Stimulated activated CD4-positive, alpha-beta T cell treated with anti-CD3 and anti-CD28 coated beads, Interleukin-2, amount 100 ng/mL, for 24 hours (primary cell): ENCODE data around the gene ADGRD2.

Experiments used
- DNase-seq, 2 donors: peaks; one replicate each; pipeline ENCODE4 v3.0.0-alpha.2; 2020

Gene ADGRD2

GRCh38 chr9:124479947-124480620, 29.8 kb downstream of the ADGRD2 start:
- DNase-seq, result no peak

DNA sequence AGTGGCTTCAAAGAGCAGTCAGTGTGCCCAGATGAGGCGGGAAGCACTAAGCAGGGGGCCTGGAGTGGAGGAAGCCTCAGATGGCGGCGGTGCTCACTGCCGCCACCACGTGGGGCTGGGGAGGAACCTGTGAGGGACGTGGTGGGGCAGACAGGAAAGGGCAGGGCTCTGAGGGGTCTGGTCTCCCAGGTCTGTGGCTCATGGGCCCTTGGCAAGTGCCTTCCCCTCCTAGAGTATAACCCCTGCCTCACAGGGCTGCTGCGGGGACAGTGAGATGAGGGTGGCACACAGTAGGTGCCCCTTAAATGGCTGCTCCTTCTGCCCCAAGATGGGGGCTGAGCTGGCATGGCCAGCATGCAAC, 30.4 kb downstream of the ADGRD2 start:
- DNase-seq, result no peak

- no peak for DNase-seq
Observed at GRCh38 chr9:124481115-124481514, 30.9 kb downstream of the ADGRD2 start.

DNA sequence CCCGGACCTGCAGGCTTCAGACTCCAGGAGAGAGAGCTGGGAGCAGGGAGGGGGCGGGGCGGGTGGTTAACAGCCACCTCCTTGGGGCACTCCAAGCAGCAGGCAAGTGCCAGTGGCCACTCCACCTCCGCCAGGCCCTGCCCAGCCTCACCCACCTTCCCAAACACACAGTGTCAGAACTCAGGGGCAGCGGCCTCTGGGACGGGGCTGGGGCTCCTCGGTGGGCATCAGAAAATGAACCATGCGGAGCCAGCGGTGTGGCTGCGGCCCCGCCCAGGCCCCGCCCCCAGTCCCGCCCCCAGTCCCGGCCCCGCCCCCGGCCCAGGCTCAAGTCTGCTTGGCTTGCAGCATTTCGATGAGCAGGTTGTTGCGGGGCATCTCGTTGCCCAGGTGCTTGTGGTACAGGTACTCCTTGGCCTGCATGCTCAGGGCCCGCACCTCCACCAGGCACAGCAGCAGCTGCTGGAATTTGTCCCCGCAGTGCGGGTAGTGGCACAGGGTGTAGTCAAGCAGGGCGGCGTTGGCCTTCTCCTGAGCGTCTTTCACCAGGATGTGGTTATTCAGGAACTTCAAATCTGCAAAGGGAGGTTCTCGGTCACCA, 32.3 kb downstream of the ADGRD2 start:
- no peak for DNase-seq

DNA sequence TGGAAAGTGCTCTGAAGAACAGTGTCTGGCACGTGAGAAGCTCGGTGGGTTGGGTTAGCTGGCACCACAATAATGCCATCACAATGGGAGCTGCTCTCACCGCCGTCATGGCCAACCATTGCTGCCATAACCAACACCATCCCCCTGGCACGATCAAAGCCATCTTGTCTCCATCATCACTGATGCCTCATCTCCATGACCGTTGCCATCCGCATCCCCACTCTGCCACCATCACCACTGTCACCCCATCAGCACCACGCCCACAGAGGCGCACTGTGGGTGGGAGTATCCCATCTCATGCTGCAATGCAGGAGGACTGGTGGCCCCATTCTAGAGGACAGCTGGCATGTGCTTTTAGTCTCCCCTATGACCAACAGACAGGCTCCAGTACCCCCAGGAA, 33.2 kb downstream of the ADGRD2 start:
- no peak for DNase-seq

DNA sequence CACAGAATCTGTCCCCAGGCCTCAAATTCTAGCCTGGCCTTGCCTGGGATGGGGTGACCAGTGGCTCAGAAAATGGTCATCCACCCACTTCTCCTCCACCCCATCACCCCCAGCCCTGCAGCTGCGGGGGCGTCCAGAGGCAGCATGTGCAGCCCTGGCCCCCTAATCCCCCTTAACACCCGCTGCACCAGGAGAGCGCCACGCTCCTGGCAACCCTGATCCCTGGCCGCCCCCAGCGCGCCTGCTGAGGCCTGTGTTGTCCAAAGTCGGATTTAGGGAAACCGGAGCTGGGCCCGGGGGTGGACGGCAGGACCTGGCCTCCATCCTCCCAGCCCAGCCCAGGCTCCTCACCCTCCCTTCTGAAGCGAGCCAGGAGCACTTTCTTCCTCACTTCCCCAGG, 35.0 kb downstream of the ADGRD2 start:
- DNase-seq, result no peak

DNA sequence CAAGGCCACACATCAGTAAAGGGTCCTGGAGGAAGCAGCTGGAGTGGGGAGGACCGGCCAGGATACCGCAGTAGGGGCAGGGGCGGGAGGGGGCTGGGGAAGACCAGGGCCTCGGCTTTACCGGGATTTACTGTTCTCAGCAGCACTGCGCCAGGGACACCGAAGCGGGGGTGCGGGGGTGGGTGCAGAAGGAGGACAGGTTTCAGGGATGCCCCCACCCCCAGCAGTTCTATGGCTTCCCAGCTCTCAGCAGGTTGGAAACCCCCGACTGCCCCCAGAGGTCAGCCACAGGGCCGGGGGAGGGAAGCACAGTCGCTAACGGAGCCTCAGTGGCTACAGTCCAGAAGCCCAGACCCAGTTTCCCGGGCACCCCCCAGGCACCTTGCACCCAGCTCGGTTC, 35.7 kb downstream of the ADGRD2 start:
- no peak for DNase-seq

- no peak for DNase-seq
Observed at GRCh38 chr9:124486778-124487259, 36.6 kb downstream of the ADGRD2 start.

DNA sequence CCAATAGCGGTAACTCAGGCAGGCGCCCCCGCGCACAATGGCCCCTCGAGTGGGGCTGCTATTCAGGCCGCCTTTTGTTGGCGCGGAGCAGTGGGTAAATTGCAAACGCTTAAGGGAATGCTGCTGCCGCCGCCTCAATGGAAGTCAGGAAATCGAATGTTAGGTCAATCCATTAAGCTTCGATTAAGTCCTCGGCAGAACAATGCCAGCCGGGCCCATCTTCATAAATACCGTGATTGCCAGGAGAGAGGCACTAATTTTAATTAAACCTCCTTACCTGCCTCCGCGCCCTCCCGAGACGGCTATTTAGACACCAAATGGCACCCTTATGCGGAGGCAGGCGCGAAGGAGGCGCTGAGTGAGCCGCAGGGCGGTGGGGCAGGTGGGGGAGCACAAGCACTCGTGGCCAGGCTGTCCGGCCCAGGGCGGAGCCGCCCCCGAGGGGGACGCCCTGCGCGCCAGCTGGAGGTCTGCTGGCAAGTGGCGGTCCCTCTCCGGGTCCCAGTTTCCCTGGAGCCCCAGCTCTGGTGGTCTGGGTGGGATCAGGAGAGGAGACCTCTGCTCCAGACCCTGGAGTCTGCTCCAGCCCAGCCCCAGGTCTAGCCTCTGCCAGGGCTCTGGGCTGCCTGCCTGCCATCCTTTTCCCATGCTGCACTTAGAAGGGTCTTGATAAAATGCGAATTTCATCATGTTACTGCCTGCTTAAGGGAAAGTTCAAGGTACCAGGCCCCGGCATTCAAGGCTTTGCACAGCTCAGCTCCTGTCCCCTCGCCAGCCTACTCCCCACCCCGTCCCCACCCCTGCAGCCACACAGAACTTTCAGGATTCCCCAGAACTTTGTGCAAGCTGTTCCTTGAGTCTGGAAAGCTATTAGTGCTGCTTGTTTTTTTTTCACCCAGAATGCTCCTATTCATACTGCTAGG, 37.3 kb downstream of the ADGRD2 start:
- no peak for DNase-seq

GRCh38 chr9:124488641-124489210, 38.5 kb downstream of the ADGRD2 start:
- no peak for DNase-seq

GRCh38 chr9:124489222-124489621, 39.0 kb downstream of the ADGRD2 start:
- DNase-seq, result no peak

DNA sequence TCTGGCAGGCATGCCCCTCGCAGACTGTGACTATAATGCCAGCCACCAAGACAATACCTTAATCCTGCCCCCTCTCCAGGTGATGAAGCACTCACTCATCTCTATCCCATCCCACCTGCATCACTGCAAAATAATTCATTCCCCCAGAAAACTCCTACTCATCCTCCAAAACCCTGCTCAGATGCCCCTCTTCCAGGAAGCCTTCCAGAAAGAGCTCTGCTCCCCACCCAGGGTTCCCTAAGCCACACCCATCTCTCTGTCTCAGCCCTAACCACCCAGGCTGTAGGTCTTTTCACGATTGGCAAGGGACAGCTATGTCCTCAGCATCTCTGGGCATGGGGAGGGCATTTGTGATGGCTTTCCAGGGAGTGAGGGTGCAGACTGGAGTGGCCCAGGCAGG, 39.8 kb downstream of the ADGRD2 start:
- no peak for DNase-seq

GRCh38 chr9:124491049-124491975, 41.1 kb downstream of the ADGRD2 start:
- DNase-seq, result no peak

GRCh38 chr9:124492818-124493217, 42.6 kb downstream of the ADGRD2 start:
- DNase-seq, result no peak

DNA sequence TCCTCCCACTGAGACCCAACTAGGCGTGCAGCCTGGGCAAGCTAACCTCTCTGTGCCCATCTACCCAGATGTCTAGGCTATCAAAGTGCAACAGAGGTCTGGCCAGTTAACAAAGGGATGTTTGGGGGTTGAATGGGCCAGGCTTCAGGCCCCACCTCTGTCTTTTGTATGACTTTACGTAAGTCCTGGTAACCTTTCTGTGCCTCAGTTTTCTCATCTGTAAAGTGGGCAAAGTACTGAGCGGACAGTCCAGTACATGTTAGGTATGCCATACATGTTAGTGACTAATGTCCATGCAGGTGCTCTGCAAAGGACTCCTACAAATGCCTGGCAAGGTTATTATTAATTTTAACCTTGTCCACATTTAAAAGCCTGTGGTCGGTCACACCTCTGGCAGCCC, 43.0 kb downstream of the ADGRD2 start:
- DNase-seq, result no peak

- no peak for DNase-seq
Observed at GRCh38 chr9:124493794-124494479, 43.7 kb downstream of the ADGRD2 start.

GRCh38 chr9:124495126-124496074, 45.1 kb downstream of the ADGRD2 start:
- DNase-seq, result no peak

DNA sequence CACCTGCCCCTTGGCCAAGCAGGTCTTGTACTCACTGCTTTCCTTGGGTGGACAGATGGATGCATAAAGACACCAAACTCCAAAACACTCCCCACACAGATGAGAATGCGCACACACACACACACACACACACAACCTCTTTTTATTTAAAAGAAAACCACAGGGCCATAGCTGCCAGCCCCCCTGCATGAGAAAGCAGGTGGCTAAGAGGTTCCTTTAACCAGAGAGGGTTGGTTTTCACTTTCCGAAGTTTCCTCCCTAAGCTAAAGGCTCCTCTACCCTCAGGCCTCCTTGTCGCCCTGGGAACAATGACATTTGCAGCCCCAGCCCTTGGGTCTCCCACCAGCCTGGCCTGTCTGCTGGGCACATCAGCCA, 45.8 kb downstream of the ADGRD2 start:
- DNase-seq, result no peak

DNA sequence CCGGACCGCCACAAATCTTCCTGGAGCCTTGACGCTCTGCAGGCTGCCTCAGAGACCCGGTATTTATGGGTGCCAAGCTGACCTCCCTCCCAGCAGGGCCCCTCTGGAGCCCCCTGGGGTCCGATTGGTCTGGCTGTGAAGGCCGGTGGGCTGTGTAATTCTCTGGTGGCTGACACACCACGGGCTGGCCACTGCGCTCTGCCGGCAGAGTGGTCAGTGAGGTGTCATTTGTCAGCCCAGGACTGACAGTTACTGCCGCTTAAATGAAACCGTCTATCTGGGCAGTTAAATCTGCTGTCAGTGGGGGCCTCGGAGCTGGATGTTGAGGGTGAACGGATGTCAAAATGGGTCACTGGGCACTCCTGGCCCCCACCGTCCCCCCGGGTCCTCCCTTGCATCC, 46.2 kb downstream of the ADGRD2 start:
- no peak for DNase-seq

- no peak for DNase-seq
Observed at GRCh38 chr9:124497441-124497840, 47.2 kb downstream of the ADGRD2 start.

DNA sequence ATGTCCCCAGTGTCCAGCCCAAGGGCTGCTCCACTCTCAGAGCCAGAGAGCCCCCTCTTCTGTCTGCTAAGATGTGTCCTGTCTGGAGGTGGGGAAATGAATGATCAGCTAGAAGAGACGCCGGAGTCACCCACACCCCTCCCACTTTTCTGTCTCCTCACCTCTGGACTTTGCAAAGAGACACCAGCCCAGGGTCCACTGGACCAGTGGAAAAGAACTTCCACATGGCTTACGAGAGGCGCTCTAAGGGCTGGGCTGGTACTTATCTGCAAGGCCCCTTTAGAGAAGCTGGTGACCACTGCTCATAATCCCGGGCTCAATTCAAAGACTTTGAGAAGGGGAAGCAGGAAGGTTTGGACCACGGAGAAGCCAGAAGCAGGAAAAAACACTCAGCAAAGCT, 47.8 kb downstream of the ADGRD2 start:
- no peak for DNase-seq
